Adrenal gland (tissue), 12 donors: ENCODE results near the gene KIAA0513. TPM values are rescaled to one million over a fixed set of nuclear protein-coding genes. Genes with fewer than 3 reads are reported as not detected.

Source experiments
- DNase-seq, 7 donors: peaks; one replicate each; pipeline ENCODE4 v3.0.0-alpha.2; 2019 to 2020
- H3K27ac ChIP-seq, 5 donors: fragments of 200-600 bp; sonication (generic) in 4 of 5; 1 replicate in 3 of 5; 2 replicates in 2 of 5; pipeline versions ENCODE4 v1.5.1 to v1.8.0; 2016 to 2020; ENCODE audit warnings: mild to moderate bottlenecking in 1 of 5
- H3K27me3 ChIP-seq: fragments of 200-600 bp; 2 replicates; pipeline ENCODE4 v1.8.0; 2021
- H3K36me3 ChIP-seq, 2 donors: fragments of 200-600 bp; replicated peaks in 1 of 2; 1 replicate in 1 of 2; 2 replicates in 1 of 2; pipeline versions ENCODE4 v1.5.1 to v1.8.0; 2018 to 2022
- H3K4me1 ChIP-seq, 2 donors: fragments of 200-600 bp; replicated peaks in 1 of 2; 1 replicate in 1 of 2; 2 replicates in 1 of 2; pipeline versions ENCODE4 v1.5.1 to v1.8.0; 2018 to 2021
- H3K4me3 ChIP-seq, 4 donors: fragments of 200-600 bp; sonication (generic) in 3 of 4; one replicate each; pipeline ENCODE4 v1.5.1; 2016 to 2018
- H3K9me3 ChIP-seq, 3 donors: fragments of 200-600 bp; sonication (generic) in 1 of 3; replicated peaks in 1 of 3; 1 replicate in 2 of 3; 2 replicates in 1 of 3; pipeline versions ENCODE4 v1.5.1 to v1.8.0; 2016 to 2021
- CTCF ChIP-seq, 6 experiments: fragments of 450-650 bp in 4 of 6; fragments of 200-600 bp in 2 of 6; sonication (generic) in 1 of 6; IDR thresholded peaks; 1 replicate in 5 of 6; 2 replicates in 1 of 6; pipeline versions ENCODE4 v1.5.1 to v1.8.0; 2016 to 2021; ENCODE audit warnings: antibody characterized with exemption in 6 of 6, mild to moderate bottlenecking in 2 of 6, moderate library complexity in 1 of 6
- POLR2A ChIP-seq, 2 donors: fragments of 450-650 bp; IDR thresholded peaks; one replicate each; pipeline ENCODE4 v1.6.1; 2017; ENCODE audit warnings: antibody characterized with exemption in 2 of 2, mild to moderate bottlenecking in 2 of 2, moderate library complexity in 1 of 2
- WGBS, 4 donors: extraction: QIAGEN DNeasy Blood & Tissue Kit in 2 of 4; methylation state at CpG; one replicate each; pipeline versions ENCODE4 v1.1.5 to v1.1.7; 2013 to 2017; 5-methylcytosine and 5-hydroxymethylcytosine counted together
- intact Hi-C, 2 donors: fragments of 100-400 bp; cut with DNase I; formaldehyde crosslinking; loops; one replicate each; pipeline versions ENCODE4 v1.14.1 to v1.15.0; 2022 to 2023
- polyA plus RNA-seq, 3 donors: library from polyadenylated mRNA; stranded (reverse); fragments of 200-250 nt in 2 of 3; fragments of 350-450 nt in 1 of 3; fragmentation: Illumina TruSeq in 1 of 3; extraction: RNeasy Lipid Tissue Mini Kit (QIAGEN cat#74804) in 1 of 3; gene quantifications; one replicate each; pipeline ENCODE4 v1.2.3, GENCODE V29; 2013 to 2014
- total RNA-seq, 9 donors: library from RNA; depleted of rRNA in 4 of 9; stranded (reverse); fragments of >200 nt in 4 of 9; fragments of 120-200 nt in 1 of 9; fragmentation: NEBNext Ultra II Directional in 1 of 9; extraction: Animal tissue kit (Norgen Biotek cat#: 25700) in 1 of 9; gene quantifications; one replicate each; pipeline versions ENCODE4 v1.1.0 to v1.2.4, GENCODE V29; 2013 to 2023
- donor health status: healthy with polysubstance abuse.
- donor health status: Bipolar disorder and iron deficiency.
- donor health status: DM: yes; HTN: yes; CAD: no.
- donor health status: DM: no; HTN: no; CAD: no.
- donor health status: DM: no; HTN: no; CAD: no.
- donor health status: DM: yes; HTN: yes; CAD: no.

KIAA0513 gene
- total and polyA plus RNA-seq, 12 donors, result 7.5 to 36.7 (median 17.8) TPM

- TF ChIP-seq CTCF (IDR thresholded peaks at IDR 0.05) (no peak), POLR2A (IDR thresholded peaks at IDR 0.05) (no peak)
- intact Hi-C loops, result no loop called here
- no peaks in the 10 kb centered on the region for H3K27me3 ChIP-seq
- 86 to 93% (median 88%) methylated on average over 14 to 17 of the region's 17 CpGs for WGBS, 4 donors
- H3K9me3 ChIP-seq, result peaks cover 0 to 1% (median 0%) of the 10 kb centered on the region in 3 donors
- H3K27ac ChIP-seq, result no peak overlapping the region
- no peaks in the 10 kb centered on the region for H3K36me3 ChIP-seq
- no peak overlapping the region for H3K4me3 ChIP-seq
- no peak for DNase-seq
- peaks cover 7 to 32% of the 10 kb centered on the region in 2 donors for H3K4me1 ChIP-seq
Observed at GRCh38 chr16:85141491-85142128, 114.0 kb downstream of the KIAA0513 start.

GRCh38 chr16:85142129-85142513 is 114.5 kb downstream of the KIAA0513 start:
- H3K4me1 ChIP-seq, result peaks cover 5 to 32% of the 10 kb centered on the region in 2 donors

GRCh38 chr16:85142771-85143211 is 115.2 kb downstream of the KIAA0513 start:
- no peak overlapping the region for H3K27ac ChIP-seq
- 52 to 65% (median 60%) methylated on average over 7 to 19 of the region's 19 CpGs for WGBS, 4 donors
- no peaks in the 10 kb centered on the region for H3K36me3 ChIP-seq
- no peaks in the 10 kb centered on the region for H3K9me3 ChIP-seq
- peak in 1 of 7 donors; percentile 50 for DNase-seq
- H3K27me3 ChIP-seq, result no peaks in the 10 kb centered on the region
- TF ChIP-seq POLR2A (IDR thresholded peaks at IDR 0.05), result no peak
- no peak for TF ChIP-seq CTCF (IDR thresholded peaks at IDR 0.05)
- peaks cover 3 to 34% of the 10 kb centered on the region in 2 donors for H3K4me1 ChIP-seq
- intact Hi-C loops, result no loop called here
- H3K4me3 ChIP-seq, result no peak overlapping the region

More at GRCh38 chr16:85142129-85142513, 114.5 kb downstream of the KIAA0513 start:
- H3K36me3 ChIP-seq, result no peaks in the 10 kb centered on the region
- no peak overlapping the region for H3K27ac ChIP-seq
- no peaks in the 10 kb centered on the region for H3K9me3 ChIP-seq
- WGBS, 4 donors, result 80 to 93% (median 89%) methylated on average over 1 to 7 of the region's 7 CpGs
- intact Hi-C loops, result no loop called here
- no peak overlapping the region for H3K4me3 ChIP-seq
- H3K27me3 ChIP-seq, result no peaks in the 10 kb centered on the region
- no peak for TF ChIP-seq CTCF (IDR thresholded peaks at IDR 0.05)
- no peak for TF ChIP-seq POLR2A (IDR thresholded peaks at IDR 0.05)
- DNase-seq, result no peak

Other genes with a start within 250 kb of the KIAA0513 start
- 100 to 1,000 TPM in 3 of 9 donors, 10 to 100 TPM in 5, 1 to 10 TPM in 1; 2.1 to 362 (median 77.2) TPM for gene CRISPLD2, start 207.8 kb upstream of the KIAA0513 start, total RNA-seq
- 10 to 100 TPM; 21.0 to 43.8 (median 42.1) TPM for gene CRISPLD2, start 207.8 kb upstream of the KIAA0513 start, polyA plus RNA-seq
- gene ZDHHC7, start 16.3 kb upstream of the KIAA0513 start, total RNA-seq, result 10 to 100 TPM; 36.0 to 74.6 (median 46.7) TPM
- gene ZDHHC7, start 16.3 kb upstream of the KIAA0513 start, polyA plus RNA-seq, result 10 to 100 TPM; 22.5 to 34.8 (median 24.4) TPM
- 1 to 10 TPM in 1 of 9 donors, under 1 TPM in 4, not detected in 4; 0.17 to 1.2 (median 0.39) TPM for gene CIBAR2, start 84.7 kb downstream of the KIAA0513 start, total RNA-seq
- 1 to 10 TPM in 2 of 3 donors, under 1 TPM in 1; 0.91 to 2.6 (median 1.7) TPM for gene CIBAR2, start 84.7 kb downstream of the KIAA0513 start, polyA plus RNA-seq